Prostate gland (tissue), 2 donors: ENCODE measurements around the gene KLHL33. TPM values are rescaled to one million over a fixed set of nuclear protein-coding genes. Genes with fewer than 3 reads are reported as not detected.
"Not testable (repeated sequence)": the region's sequence is repeated elsewhere in the genome, so short reads cannot be mapped to it uniquely, and the experiment has no call there.

Experiments used
- DNase-seq: peaks from one replicate; pipeline ENCODE4 v3.0.0-alpha.2; 2019; ENCODE audit warnings: low spot score
- H3K27ac ChIP-seq, 2 donors: fragments of 200-600 bp; sonication (generic); 2 replicates each; pipeline ENCODE4 v1.5.1; 2017 to 2019
- H3K27me3 ChIP-seq: fragments of 200-600 bp; sonication (generic); replicated peaks from 2 replicates; pipeline ENCODE4 v1.5.1; 2019; ENCODE audit not compliant: insufficient read depth
- H3K36me3 ChIP-seq, 2 donors: fragments of 200-600 bp; sonication (generic); 1 replicate in 1 of 2; 2 replicates in 1 of 2; pipeline versions ENCODE4 v1.5.1 to v1.8.1; 2017 to 2019
- H3K4me1 ChIP-seq: fragments of 200-600 bp; sonication (generic); replicated peaks from 2 replicates; pipeline ENCODE4 v1.5.1; 2019
- H3K4me3 ChIP-seq, 2 donors: fragments of 200-600 bp; sonication (generic); 2 replicates each; pipeline ENCODE4 v1.5.1; 2017 to 2019
- H3K9me3 ChIP-seq: fragments of 200-600 bp; sonication (generic); 2 replicates; pipeline ENCODE4 v1.5.1; 2017
- CTCF ChIP-seq, 4 experiments: fragments of 200-600 bp in 2 of 4; fragments of 450-650 bp in 2 of 4; sonication (generic) in 2 of 4; IDR thresholded peaks; 1 replicate in 3 of 4; 2 replicates in 1 of 4; pipeline ENCODE4 v1.5.1; 2016 to 2019; ENCODE audit warnings: antibody characterized with exemption in 4 of 4, mild to moderate bottlenecking in 2 of 4, moderate library complexity in 2 of 4
- POLR2A ChIP-seq: fragments of 450-650 bp; IDR thresholded peaks from one replicate; pipeline ENCODE4 v1.6.1; 2016; ENCODE audit warnings: antibody characterized with exemption, mild to moderate bottlenecking
- POLR2AphosphoS5 ChIP-seq: sonication (generic); formaldehyde crosslinking; IDR thresholded peaks from one replicate; pipeline ENCODE4 v1.6.1; 2017; ENCODE audit warnings: antibody characterized with exemption
- WGBS: methylation state at CpG from one replicate; pipeline ENCODE4 v1.1.5; 2018; 5-methylcytosine and 5-hydroxymethylcytosine counted together
- intact Hi-C: fragments of 100-400 bp; cut with DNase I; formaldehyde crosslinking; loops from one replicate; pipeline ENCODE4 v1.14.2; 2022
- total RNA-seq, 2 donors: library from RNA; depleted of rRNA; stranded (reverse); fragments of >200 nt; gene quantifications; one replicate each; pipeline ENCODE4 v1.1.0, GENCODE V29; 2016

The KLHL33 gene
- total RNA-seq, 2 donors from 2014 or later, result 0.77 to 1.7 TPM

GRCh38 chr14:20446889-20447288 lies 10.9 kb upstream of the KLHL33 start:
- H3K36me3 ChIP-seq, result peaks cover 18 to 25% of the 10 kb centered on the region in 2 donors
- no peak overlapping the region for H3K27ac ChIP-seq
- intact Hi-C loops, result no loop called here
- TF ChIP-seq CTCF (IDR thresholded peaks at IDR 0.05) (no peak), POLR2AphosphoS5 (no peak), POLR2A (no peak)
- no peak overlapping the region for H3K4me3 ChIP-seq
- H3K4me1 ChIP-seq, result no peaks in the 10 kb centered on the region
- no peaks in the 10 kb centered on the region for H3K9me3 ChIP-seq
- DNase-seq, result no peak
- no peaks in the 10 kb centered on the region for H3K27me3 ChIP-seq
- WGBS, result 96% methylated on average over 5 of the region's 5 CpGs

- not testable (repeated sequence) for H3K27me3 ChIP-seq
Measured at GRCh38 chr14:20443650-20444049, 7.7 kb upstream of the KLHL33 start.

GRCh38 chr14:20441461-20441860 lies 5.5 kb upstream of the KLHL33 start:
- no peak overlapping the region for H3K4me3 ChIP-seq
- H3K27me3 ChIP-seq, result no peaks in the 10 kb centered on the region
- TF ChIP-seq CTCF (IDR thresholded peaks at IDR 0.05), result no peak
- no peak for TF ChIP-seq POLR2A
- no peak for TF ChIP-seq POLR2AphosphoS5
- no peak for DNase-seq
- intact Hi-C loops, result no loop called here
- peaks cover 0 to 1% of the 10 kb centered on the region in 2 donors for H3K36me3 ChIP-seq
- no peaks in the 10 kb centered on the region for H3K9me3 ChIP-seq
- WGBS, result 98% methylated on average over 2 of the region's 2 CpGs
- no peak overlapping the region for H3K27ac ChIP-seq
- H3K4me1 ChIP-seq, result no peaks in the 10 kb centered on the region

More at GRCh38 chr14:20443650-20444049, 7.7 kb upstream of the KLHL33 start:
- H3K9me3 ChIP-seq, H3K27ac ChIP-seq, DNase-seq, H3K4me1 ChIP-seq, H3K4me3 ChIP-seq, intact Hi-C loops: not testable (repeated sequence)
- 76% methylated on average over 4 of the region's 4 CpGs for WGBS
- peaks cover 8 to 17% of the 10 kb centered on the region in 2 donors for H3K36me3 ChIP-seq

GRCh38 chr14:20440882-20441281 lies 4.9 kb upstream of the KLHL33 start:
- intact Hi-C loops, result no loop called here
- no peaks in the 10 kb centered on the region for H3K27me3 ChIP-seq
- no peak for DNase-seq
- TF ChIP-seq POLR2AphosphoS5 (no peak), CTCF (IDR thresholded peaks at IDR 0.05) (no peak), POLR2A (no peak)
- H3K4me3 ChIP-seq, result no peak overlapping the region
- H3K27ac ChIP-seq, result no peak overlapping the region
- no peaks in the 10 kb centered on the region for H3K36me3 ChIP-seq
- H3K4me1 ChIP-seq, result no peaks in the 10 kb centered on the region
- H3K9me3 ChIP-seq, result no peaks in the 10 kb centered on the region
- 65% methylated on average over 5 of the region's 5 CpGs for WGBS

GRCh38 chr14:20440465-20440864 lies 4.5 kb upstream of the KLHL33 start:
- 84% methylated on average over 5 of the region's 5 CpGs for WGBS
- TF ChIP-seq POLR2AphosphoS5 (no peak), POLR2A (no peak), CTCF (IDR thresholded peaks at IDR 0.05) (no peak)
- Histone ChIP-seq H3K9me3 (no peaks in the 10 kb centered on the region), H3K4me1 (no peaks in the 10 kb centered on the region), H3K27me3 (no peaks in the 10 kb centered on the region), H3K27ac (no peak overlapping the region), H3K4me3 (no peak overlapping the region), H3K36me3 (no peaks in the 10 kb centered on the region)
- no peak for DNase-seq
- intact Hi-C loops, result no loop called here
